Activated CD8-positive, alpha-beta T cell treated with anti-CD3 and anti-CD28 coated beads, Interleukin-2, amount 10 ng/mL, durations not matched to agents 7 days and 5 days (primary cell): ENCODE measurements around the gene MBTPS1. TPM values are rescaled to one million over a fixed set of nuclear protein-coding genes. Genes with fewer than 3 reads are reported as not detected.

ENCODE experiments used
- ATAC-seq: fragments of 150-1000 bp; cut with Tn5 transposase; one replicate; pipeline ENCODE4 v1.10.0; 2021; ENCODE audit warnings: moderate library complexity
- CTCF ChIA-PET: fragments of 350-600 bp; sonication (Branson Sonifier 250); formaldehyde crosslinking; loops from one replicate; lab custom pipeline; 2021; ENCODE audit warnings: antibody characterized with exemption; lab: Charles Lee
- POLR2A ChIA-PET: fragments of 350-600 bp; sonication (Branson Sonifier 250); formaldehyde crosslinking; loops from one replicate; lab custom pipeline; 2021; ENCODE audit warnings: antibody characterized with exemption; lab: Charles Lee
- DNase-seq: peaks from one replicate; pipeline ENCODE4 v3.0.0-alpha.2; 2020
- H3K27ac Mint-ChIP-seq: one replicate; pipeline ENCODE4 v1.8.0; 2021; ENCODE audit warnings: mild to moderate bottlenecking, mixed read lengths
- H3K27me3 Mint-ChIP-seq: one replicate; pipeline ENCODE4 v1.8.0; 2021; ENCODE audit warnings: low read depth, mixed read lengths
- H3K36me3 Mint-ChIP-seq: one replicate; pipeline ENCODE4 v1.8.0; 2021; ENCODE audit warnings: low read depth, mixed read lengths
- H3K4me1 Mint-ChIP-seq: one replicate; pipeline ENCODE4 v1.8.0; 2021; ENCODE audit warnings: low read depth, mixed read lengths
- H3K4me3 Mint-ChIP-seq: one replicate; pipeline ENCODE4 v1.8.0; 2021; ENCODE audit warnings: mild to moderate bottlenecking, mixed read lengths
- H3K9me3 Mint-ChIP-seq: one replicate; pipeline ENCODE4 v1.8.0; 2022; ENCODE audit warnings: mixed read lengths; ENCODE audit not compliant: insufficient read depth
- total RNA-seq, 2 experiments: library from RNA; stranded (reverse); gene quantifications; one replicate each; pipeline ENCODE4 v1.2.3, GENCODE V29; 2021

The MBTPS1 gene
- total RNA-seq, 2 experiments from 2014 or later = 49.3 to 52.7 TPM

DNA sequence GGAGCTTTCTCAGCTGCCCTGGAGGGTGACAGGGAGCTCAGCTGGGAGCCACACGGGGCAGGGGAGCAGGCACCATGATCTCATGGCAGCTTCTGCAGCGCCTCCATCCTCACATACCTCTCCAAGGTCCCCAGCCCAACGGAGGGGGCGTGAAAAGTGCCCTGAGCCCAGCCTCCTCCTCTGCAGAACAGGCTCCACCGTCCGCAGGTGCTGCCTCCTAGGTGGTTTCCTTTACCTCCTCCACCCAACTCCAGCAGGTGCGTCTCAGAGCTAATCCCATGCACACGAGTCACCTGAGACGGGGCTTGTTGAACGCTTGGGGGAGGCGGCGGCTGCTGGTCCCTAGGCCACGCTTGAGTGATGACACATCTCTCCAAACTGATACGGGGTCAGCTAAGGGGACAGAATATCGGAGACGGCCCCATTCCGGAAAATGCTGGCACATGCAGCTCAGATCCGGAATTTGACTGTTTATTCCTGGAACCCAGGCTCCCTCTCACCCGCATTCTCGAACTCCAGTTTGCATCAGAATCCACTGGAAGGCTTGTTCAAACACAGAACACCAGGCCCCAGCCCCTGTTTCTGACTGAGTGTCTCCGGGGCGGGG lies 73.8 kb downstream of the MBTPS1 start:
- H3K4me1 Mint-ChIP-seq = no peaks in the 10 kb centered on the region
- H3K27me3 Mint-ChIP-seq = peaks cover 14% of the 10 kb centered on the region
- CTCF ChIA-PET = interaction anchor here (1.0 kb wide), 1 partner anchor 23 kb away, joined by 3 read pairs; no protein-coding TSS in a partner anchor
- POLR2A ChIA-PET = no interaction called here
- H3K4me3 Mint-ChIP-seq = no peak overlapping the region
- H3K27ac Mint-ChIP-seq = no peak overlapping the region
- ATAC-seq = no peak
- no peaks in the 10 kb centered on the region for H3K36me3 Mint-ChIP-seq
- DNase-seq = no peak
- H3K9me3 Mint-ChIP-seq = no peaks in the 10 kb centered on the region

DNA sequence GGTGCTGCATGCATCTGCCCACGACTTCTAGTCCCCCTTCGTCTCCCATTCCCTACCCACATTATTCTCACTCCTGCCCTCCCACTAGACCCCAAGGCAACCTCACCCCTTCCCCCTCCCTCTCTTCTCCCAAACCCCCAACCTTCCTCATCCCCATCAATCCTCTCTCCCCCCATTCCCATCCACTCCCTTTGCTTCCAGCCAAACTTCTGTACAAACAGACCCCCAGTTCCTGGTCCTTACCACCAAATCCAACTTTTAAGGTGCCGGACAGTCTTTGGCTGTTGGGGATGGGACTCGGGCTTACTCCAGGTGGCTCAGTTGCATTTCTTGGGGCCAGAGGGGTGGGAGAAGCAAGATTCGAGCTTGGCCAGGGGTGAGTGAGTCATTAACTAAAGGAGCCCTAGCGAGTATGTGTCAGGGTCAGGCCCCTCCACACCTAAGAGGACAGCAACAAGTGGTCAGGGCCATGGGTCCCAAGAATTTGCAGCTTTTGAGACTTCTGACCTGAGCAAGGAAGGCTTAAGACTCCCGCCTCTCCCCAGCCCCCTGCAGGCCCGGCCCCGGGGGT lies 74.3 kb downstream of the MBTPS1 start, which contains the start of gene SLC38A8:
TSS of gene SLC38A8 (minus strand) at position 488 of the 571 bp plus-strand sequence. CDS start 638 bp downstream, outside the sequence.
- Mint-ChIP-seq H3K27me3 (peaks cover 14% of the 10 kb centered on the region), H3K4me3 (no peak within 1 kb of the TSS), H3K9me3 (no peaks in the 10 kb centered on the region), H3K36me3 (no peaks in the 10 kb centered on the region), H3K4me1 (no peaks in the 10 kb centered on the region), H3K27ac (no peak within 1 kb of the TSS)
- POLR2A ChIA-PET = no interaction called here
- CTCF ChIA-PET = interaction anchor here (1.0 to 1.4 kb wide), 2 partner anchors 19 to 23 kb away, joined by 3 to 4 read pairs; no protein-coding TSS in a partner anchor
- ATAC-seq (no peak), DNase-seq (no peak)

DNA sequence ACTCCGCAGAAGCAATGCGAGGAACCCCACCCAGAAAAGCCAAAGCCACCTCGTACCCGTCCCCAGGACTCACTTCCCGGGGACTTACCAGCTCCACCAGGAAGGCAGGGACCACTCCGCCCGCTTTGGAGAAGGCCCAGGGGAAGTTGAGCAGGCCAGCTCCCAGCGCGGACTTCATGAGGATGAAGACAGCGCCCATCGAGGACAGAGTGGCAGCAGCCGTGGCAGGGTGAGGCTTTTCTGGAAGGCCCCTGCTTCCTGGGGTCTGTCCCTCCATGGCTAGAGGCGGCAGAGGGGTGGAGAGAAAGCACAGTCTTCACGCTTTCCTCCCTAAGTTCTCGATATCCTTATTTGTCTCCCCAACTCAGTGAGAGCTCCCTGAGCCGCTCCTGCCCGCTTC lies 74.9 kb downstream of the MBTPS1 start:
- ATAC-seq = no peak
- Mint-ChIP-seq H3K27me3 (peaks cover 14% of the 10 kb centered on the region), H3K4me1 (no peaks in the 10 kb centered on the region), H3K27ac (no peak overlapping the region), H3K36me3 (no peaks in the 10 kb centered on the region), H3K9me3 (no peaks in the 10 kb centered on the region), H3K4me3 (no peak overlapping the region)
- CTCF ChIA-PET = interaction anchor here (1.3 to 1.4 kb wide), 2 partner anchors 19 to 85 kb away, joined by 4 read pairs; no protein-coding TSS in a partner anchor
- no peak for DNase-seq
- POLR2A ChIA-PET = no interaction called here

DNA sequence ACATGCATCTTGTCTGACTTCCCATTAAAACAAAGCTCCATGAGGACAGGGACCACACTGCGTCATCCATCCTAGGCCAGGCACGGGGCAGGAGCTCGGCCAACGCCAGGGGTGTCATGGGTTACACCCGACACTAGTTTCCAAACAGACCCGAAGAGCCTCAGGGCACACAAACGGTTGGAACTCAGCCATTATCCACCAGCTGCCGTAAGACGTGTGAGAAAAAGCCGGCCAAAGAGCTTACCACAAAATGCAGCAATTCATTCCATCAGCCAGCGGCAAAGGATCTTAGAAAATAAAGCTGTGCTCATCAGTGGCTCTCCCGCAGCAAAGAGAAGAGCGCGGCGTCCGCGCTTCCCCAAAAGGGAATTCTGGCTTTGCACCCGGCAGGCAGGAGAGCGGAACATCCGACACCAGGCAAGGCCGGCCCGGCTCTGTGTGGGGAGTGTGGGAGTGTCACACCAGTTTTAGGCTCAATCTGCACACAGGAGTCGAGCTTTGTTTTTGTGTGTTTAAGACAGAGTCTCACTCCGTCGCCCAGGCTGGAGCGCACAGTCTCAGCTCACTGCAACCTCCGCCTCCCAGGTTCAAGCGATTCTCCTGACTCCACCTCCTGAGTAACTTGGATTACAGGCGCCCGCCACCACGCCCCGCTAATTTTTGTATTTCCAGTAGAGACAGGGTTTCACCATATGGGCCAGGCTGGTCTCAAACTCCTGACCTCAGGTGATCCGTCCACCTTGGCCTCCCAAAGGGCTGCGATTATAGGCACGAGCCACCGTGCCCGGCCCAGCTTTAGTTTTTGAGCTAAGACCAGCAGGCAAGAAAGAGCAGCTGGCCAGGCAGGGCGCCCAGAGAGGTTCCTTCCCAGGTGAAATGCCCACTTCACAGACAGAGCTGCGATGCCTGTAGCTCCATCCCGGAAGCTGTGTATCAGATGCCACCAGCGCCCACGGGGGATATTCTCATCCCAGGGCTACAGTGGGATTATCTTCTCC lies 75.6 kb downstream of the MBTPS1 start:
- Mint-ChIP-seq H3K4me1 (no peaks in the 10 kb centered on the region), H3K27ac (no peak overlapping the region), H3K27me3 (peaks cover 14% of the 10 kb centered on the region), H3K4me3 (no peak overlapping the region), H3K36me3 (no peaks in the 10 kb centered on the region), H3K9me3 (peaks cover 3% of the 10 kb centered on the region)
- no peak for DNase-seq
- ChIA-PET POLR2A (no interaction called here), CTCF (interaction anchor here (1.3 to 1.4 kb wide), 2 partner anchors 20 to 84 kb away, joined by 4 read pairs; no protein-coding TSS in a partner anchor)
- no peak for ATAC-seq

DNA sequence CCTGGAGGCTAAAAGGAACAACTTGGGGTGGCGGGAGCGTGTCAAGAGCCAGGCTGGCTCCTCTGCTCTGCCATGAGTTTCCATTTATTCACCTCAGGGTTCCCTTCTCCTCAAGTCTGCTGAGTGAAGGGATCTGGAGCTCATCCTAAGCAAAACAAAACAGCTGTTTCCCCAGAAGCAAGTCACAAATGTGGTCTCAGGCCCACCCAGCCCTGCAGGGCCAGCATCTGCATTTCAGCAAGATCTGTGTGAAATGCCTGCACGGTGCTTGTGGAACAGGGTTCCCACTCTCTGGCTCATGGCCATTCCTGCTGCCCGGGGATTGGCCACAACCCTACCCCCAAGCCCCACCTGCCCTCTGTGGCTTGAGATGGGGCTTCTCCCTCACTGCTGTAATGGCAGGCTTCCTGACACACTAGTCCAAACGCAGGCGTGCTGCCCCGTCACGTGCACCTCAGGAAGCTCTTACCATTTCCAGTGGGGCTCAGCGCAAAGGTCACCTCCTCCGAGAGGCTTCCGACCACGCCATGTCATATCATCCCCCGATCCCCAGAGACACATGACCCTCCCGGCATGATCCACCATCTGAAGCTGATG lies 76.4 kb downstream of the MBTPS1 start:
- no peaks in the 10 kb centered on the region for H3K36me3 Mint-ChIP-seq
- peaks cover 11% of the 10 kb centered on the region for H3K9me3 Mint-ChIP-seq
- POLR2A ChIA-PET = no interaction called here
- no peak overlapping the region for H3K4me3 Mint-ChIP-seq
- peaks cover 17% of the 10 kb centered on the region for H3K27me3 Mint-ChIP-seq
- no peaks in the 10 kb centered on the region for H3K4me1 Mint-ChIP-seq
- ATAC-seq = no peak
- CTCF ChIA-PET = no interaction called here
- DNase-seq = no peak
- H3K27ac Mint-ChIP-seq = no peak overlapping the region

DNA sequence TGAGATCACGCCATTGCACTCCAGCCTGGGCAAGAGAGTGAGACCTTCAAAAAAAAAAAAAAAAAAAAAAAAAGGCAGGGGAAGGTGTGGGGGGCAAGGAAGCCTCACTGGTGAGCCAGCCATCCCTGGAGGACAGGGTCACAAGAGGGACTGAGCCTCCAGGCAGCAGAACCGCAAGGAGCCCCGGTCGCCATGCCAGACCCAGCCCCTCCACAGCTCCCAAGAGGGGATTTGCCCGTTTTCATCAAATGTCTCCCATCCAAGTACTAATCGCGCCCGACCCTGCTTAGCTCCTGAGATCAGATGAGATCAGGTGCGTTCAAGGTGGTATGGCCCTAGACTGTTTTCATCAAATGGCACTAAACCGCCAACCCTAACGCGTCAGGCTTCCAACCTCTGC lies 77.0 kb downstream of the MBTPS1 start:
- Mint-ChIP-seq H3K4me3 (no peak overlapping the region), H3K36me3 (no peaks in the 10 kb centered on the region), H3K27ac (no peak overlapping the region), H3K27me3 (peaks cover 17% of the 10 kb centered on the region), H3K9me3 (peaks cover 11% of the 10 kb centered on the region), H3K4me1 (no peaks in the 10 kb centered on the region)
- ChIA-PET POLR2A (no interaction called here), CTCF (no interaction called here)
- no peak for ATAC-seq
- DNase-seq = no peak

DNA sequence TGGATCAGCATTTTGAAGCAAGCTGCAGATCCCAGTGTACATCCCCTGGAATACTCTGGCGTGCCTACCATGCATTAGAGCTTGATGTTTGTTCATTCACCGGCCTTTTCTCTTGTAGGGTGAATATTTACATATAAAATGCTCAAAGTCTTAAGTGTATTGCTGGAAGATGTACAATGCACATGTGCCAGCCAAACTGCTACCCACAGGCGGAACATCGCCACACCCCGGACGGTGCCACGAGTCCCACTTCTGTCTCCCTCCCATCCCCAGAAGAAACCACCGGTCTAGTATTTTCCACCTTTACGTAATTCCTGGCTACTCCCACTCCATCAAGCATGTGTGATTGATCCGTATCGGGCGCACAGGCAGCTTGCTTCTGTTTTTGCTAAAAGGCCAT lies 78.3 kb downstream of the MBTPS1 start:
- no peak overlapping the region for H3K27ac Mint-ChIP-seq
- H3K9me3 Mint-ChIP-seq = peaks cover 11% of the 10 kb centered on the region
- H3K27me3 Mint-ChIP-seq = peaks cover 8% of the 10 kb centered on the region
- no peak for ATAC-seq
- H3K36me3 Mint-ChIP-seq = no peaks in the 10 kb centered on the region
- CTCF ChIA-PET = no interaction called here
- no peak overlapping the region for H3K4me3 Mint-ChIP-seq
- POLR2A ChIA-PET = no interaction called here
- H3K4me1 Mint-ChIP-seq = no peaks in the 10 kb centered on the region
- DNase-seq = no peak

DNA sequence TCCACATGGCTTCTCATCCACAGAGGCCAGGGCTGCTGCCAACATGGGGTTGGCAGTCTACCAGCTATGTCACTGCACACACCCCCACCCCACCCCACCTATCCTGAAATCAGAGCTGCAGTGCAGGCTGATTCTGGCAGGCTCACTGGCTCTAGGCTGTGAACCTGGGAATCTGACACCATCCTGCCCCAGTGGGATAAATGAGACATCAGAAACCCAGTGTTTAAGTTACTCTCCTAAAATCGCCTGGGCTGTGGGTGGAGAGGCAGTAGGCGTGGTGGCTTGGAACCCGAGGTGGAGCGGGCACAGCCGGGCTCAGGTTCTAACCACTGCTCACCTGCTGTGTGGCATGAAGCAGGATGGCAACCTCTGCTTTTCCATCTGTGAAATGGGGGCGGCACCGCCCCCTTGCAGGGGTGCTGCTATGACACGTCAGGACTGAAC lies 79.7 kb downstream of the MBTPS1 start:
- ATAC-seq = no peak
- POLR2A ChIA-PET = no interaction called here
- no peak overlapping the region for H3K27ac Mint-ChIP-seq
- H3K4me3 Mint-ChIP-seq = no peak overlapping the region
- H3K27me3 Mint-ChIP-seq = peaks cover 3% of the 10 kb centered on the region
- DNase-seq = no peak
- no peaks in the 10 kb centered on the region for H3K36me3 Mint-ChIP-seq
- no peaks in the 10 kb centered on the region for H3K4me1 Mint-ChIP-seq
- H3K9me3 Mint-ChIP-seq = peaks cover 11% of the 10 kb centered on the region
- CTCF ChIA-PET = interaction anchor here (1.1 kb wide), 1 partner anchor 83 kb away, joined by 3 read pairs; no protein-coding TSS in a partner anchor

DNA sequence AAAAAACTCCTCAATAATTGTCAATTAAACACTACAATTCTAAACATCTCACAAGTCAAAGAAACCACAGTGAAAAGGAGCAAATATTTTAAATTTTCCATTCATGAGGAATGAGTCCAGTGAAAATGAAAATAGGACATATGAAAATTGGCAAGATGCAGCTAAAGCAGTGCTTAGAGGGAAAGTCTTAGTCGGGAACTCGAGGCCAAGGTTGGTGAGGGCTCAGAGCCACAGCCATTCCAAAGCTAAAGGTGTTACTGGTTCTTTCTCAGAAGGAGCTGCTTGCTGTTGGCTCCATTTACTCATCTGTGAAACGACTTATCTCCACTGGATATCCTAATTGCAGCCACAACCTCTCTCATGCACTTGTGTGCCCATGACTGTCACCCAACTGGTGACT lies 80.6 kb downstream of the MBTPS1 start:
- ATAC-seq (no peak), DNase-seq (no peak)
- peaks cover 5% of the 10 kb centered on the region for H3K27me3 Mint-ChIP-seq
- POLR2A ChIA-PET = no interaction called here
- H3K9me3 Mint-ChIP-seq = peaks cover 11% of the 10 kb centered on the region
- CTCF ChIA-PET = no interaction called here
- no peak overlapping the region for H3K27ac Mint-ChIP-seq
- no peak overlapping the region for H3K4me3 Mint-ChIP-seq
- H3K4me1 Mint-ChIP-seq = no peaks in the 10 kb centered on the region
- no peaks in the 10 kb centered on the region for H3K36me3 Mint-ChIP-seq

DNA sequence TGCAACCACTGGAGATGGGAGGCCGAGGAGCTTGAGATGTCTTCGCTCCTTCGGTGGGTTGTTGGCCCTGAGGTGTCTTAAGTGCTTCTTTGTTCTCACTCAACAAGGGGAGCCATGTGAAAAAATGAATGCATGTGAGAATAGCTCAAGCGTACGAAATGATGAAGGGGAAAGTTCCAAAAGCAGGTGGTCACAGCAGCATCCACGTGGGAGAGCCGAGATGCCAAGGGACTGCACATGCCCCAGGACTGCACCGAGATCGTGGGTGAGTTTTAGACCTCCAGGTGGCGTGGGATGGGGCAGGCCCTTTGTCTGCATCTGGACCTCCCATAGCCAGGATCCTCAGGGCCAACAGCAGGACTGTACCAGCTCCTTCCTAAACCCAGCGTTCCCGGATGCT lies 82.2 kb downstream of the MBTPS1 start:
- Mint-ChIP-seq H3K9me3 (peaks cover 11% of the 10 kb centered on the region), H3K4me3 (no peak overlapping the region), H3K4me1 (peaks cover 9% of the 10 kb centered on the region), H3K27me3 (peaks cover 13% of the 10 kb centered on the region), H3K27ac (no peak overlapping the region), H3K36me3 (no peaks in the 10 kb centered on the region)
- ChIA-PET CTCF (no interaction called here), POLR2A (no interaction called here)
- DNase-seq (no peak), ATAC-seq (no peak)
